Epithelial cell of proximal tubule (primary cell): ENCODE measurements around the gene TVP23B. TPM values are rescaled to one million over a fixed set of nuclear protein-coding genes. Genes with fewer than 3 reads are reported as not detected.

Experiments
- DNase-seq: peaks from one replicate; pipeline ENCODE4 v3.0.0-alpha.2; 2011; ENCODE audit warnings: low read depth
- H3K4me3 ChIP-seq: 2 replicates; pipeline ENCODE4 v1.5.1; 2011; ENCODE audit warnings: low read depth, mild to moderate bottlenecking, low read length
- total RNA-seq: library from RNA; depleted of rRNA; stranded (reverse); fragments of >200 nt; gene quantifications from 2 replicates; pipeline ENCODE4 v1.2.3, GENCODE V29; 2015
- TF ChIP-seq, protein P1 (sequence below): conservative IDR thresholded peaks from 2 replicates; pipeline ENCODE4 v1.5.1; 2012; ENCODE audit warnings: low read depth, mild to moderate bottlenecking, low read length

Gene TVP23B
- total RNA-seq, 1 donor from 2014 or later: 34.6 TPM

DNA sequence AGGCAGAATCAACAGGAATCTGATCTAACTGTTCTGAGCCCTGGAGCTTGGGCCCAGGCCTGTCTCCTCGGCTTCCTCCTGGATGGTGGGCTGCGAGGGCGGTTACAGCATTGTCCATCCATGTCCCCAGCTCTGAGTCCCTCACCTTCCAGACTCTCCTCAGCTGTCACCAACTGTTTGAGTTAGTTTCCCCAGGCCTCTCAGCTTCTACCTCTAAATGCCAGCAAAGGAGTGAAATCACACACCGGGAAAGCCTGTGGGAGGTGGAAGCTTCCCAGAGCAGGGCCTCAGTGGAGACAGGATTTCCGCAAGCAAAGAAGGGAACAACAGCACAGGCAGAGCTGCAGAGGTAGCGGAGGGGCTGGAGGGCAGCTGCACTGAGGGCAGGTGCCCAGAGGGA is 67.5 kb downstream of the TVP23B start:
- no peak overlapping the region for H3K4me3 ChIP-seq
- TF ChIP-seq, protein P1, sequence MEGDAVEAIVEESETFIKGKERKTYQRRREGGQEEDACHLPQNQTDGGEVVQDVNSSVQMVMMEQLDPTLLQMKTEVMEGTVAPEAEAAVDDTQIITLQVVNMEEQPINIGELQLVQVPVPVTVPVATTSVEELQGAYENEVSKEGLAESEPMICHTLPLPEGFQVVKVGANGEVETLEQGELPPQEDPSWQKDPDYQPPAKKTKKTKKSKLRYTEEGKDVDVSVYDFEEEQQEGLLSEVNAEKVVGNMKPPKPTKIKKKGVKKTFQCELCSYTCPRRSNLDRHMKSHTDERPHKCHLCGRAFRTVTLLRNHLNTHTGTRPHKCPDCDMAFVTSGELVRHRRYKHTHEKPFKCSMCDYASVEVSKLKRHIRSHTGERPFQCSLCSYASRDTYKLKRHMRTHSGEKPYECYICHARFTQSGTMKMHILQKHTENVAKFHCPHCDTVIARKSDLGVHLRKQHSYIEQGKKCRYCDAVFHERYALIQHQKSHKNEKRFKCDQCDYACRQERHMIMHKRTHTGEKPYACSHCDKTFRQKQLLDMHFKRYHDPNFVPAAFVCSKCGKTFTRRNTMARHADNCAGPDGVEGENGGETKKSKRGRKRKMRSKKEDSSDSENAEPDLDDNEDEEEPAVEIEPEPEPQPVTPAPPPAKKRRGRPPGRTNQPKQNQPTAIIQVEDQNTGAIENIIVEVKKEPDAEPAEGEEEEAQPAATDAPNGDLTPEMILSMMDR: no peak
- DNase-seq: no peak

GRCh38 chr17:18850679-18851078 is 69.7 kb downstream of the TVP23B start:
- DNase-seq: no peak
- no peak overlapping the region for H3K4me3 ChIP-seq
- TF ChIP-seq, protein P1: no peak

- TF ChIP-seq, protein P1: peak; percentile 19
- DNase-seq: no peak
- H3K4me3 ChIP-seq: no peak overlapping the region
These were observed 70.2 kb downstream of the TVP23B start for GRCh38 chr17:18851201-18851600.

DNA sequence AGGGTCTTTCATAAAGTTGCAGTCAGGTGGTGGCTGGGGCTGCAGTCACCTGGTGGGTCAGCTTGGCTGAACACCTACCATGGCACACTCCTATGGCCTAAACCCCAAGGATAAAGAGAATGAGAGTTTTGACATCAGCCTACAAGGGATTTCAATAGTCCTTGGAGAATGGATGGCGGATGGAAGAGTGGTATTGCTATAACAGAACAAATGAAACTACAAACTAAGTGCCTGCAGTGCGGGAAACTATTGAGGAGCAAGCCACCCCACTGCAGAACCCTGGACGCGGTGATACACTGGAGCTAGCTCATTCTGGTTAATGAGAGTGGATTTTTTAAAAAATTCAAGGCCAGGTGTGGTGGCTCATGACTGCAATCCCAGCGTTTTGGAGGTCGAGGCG is 74.0 kb downstream of the TVP23B start:
- TF ChIP-seq, protein P1: no peak
- no peak for DNase-seq

GRCh38 chr17:18855831-18856569 is 75.0 kb downstream of the TVP23B start:
- peak; percentile 71 for DNase-seq
- TF ChIP-seq, protein P1: no peak
- peak overlapping the region; percentile 75 for H3K4me3 ChIP-seq

More for the DNA sequence above, 74.0 kb downstream of the TVP23B start:
- no peak overlapping the region for H3K4me3 ChIP-seq

Other genes with a start within 250 kb of the TVP23B start
- gene TBC1D28, start 136.8 kb upstream of the TVP23B start, total RNA-seq: not detected in 2 replicates
- 6.0 and 8.5 TPM in 2 replicates for gene FOXO3B, start 98.9 kb upstream of the TVP23B start, total RNA-seq
- gene FBXW10, start 37.1 kb upstream of the TVP23B start, total RNA-seq: not detected in 2 replicates
- gene PRPSAP2, start 76.9 kb downstream of the TVP23B start, total RNA-seq: 20.5 and 30.2 TPM in 2 replicates
- gene SLC5A10, start 171.0 kb downstream of the TVP23B start, total RNA-seq: not detected in 2 replicates
- gene FAM83G, start 223.6 kb downstream of the TVP23B start, total RNA-seq: 19.3 and 24.7 TPM in 2 replicates